DOHH2 (cell line): ENCODE measurements around the gene CBFA2T2.

Experiments used
- H3F3A ChIP-seq: fragments of 200-600 bp; sonication (generic), shearing (Covaris generic); 2 replicates; pipeline ENCODE4 v1.6.0; 2016; ENCODE audit warnings: antibody characterized with exemption, mild to moderate bottlenecking; ENCODE audit not compliant: control insufficient read depth, insufficient read depth
- H3K27ac ChIP-seq: fragments of 200-600 bp; sonication (generic); 2 replicates; pipeline ENCODE4 v1.5.1; 2014; ENCODE audit warnings: low read depth, mild to moderate bottlenecking, low read length, moderate library complexity
- H3K27me3 ChIP-seq: fragments of 200-600 bp; sonication (generic); 2 replicates; pipeline ENCODE4 v1.6.1; 2014; ENCODE audit warnings: mild to moderate bottlenecking, low read length, mixed read lengths; ENCODE audit not compliant: control insufficient read depth
- H3K36me3 ChIP-seq: fragments of 200-600 bp; sonication (generic); 2 replicates; pipeline ENCODE4 v1.6.1; 2014; ENCODE audit warnings: mild to moderate bottlenecking, low read length, moderate library complexity, mixed read lengths; ENCODE audit not compliant: control insufficient read depth
- H3K4me1 ChIP-seq: fragments of 200-600 bp; sonication (generic); 2 replicates; pipeline ENCODE4 v1.6.1; 2014; ENCODE audit warnings: mild to moderate bottlenecking, low read length, mixed read lengths; ENCODE audit not compliant: control insufficient read depth
- H3K4me2 ChIP-seq: fragments of 200-600 bp; sonication (generic); 2 replicates; pipeline ENCODE4 v1.6.0; 2014; ENCODE audit warnings: mild to moderate bottlenecking, low read length, moderate library complexity
- H3K4me3 ChIP-seq: fragments of 200-600 bp; sonication (generic); 2 replicates; pipeline ENCODE4 v1.5.1; 2014; ENCODE audit warnings: mild to moderate bottlenecking, low read length, mixed read lengths
- H3K79me2 ChIP-seq: fragments of 200-600 bp; sonication (generic); 2 replicates; pipeline ENCODE4 v1.6.1; 2014; ENCODE audit warnings: mild to moderate bottlenecking, low read length, mixed read lengths; ENCODE audit not compliant: control insufficient read depth
- H3K9me2 ChIP-seq: fragments of 200-600 bp; sonication (generic); replicated peaks from 2 replicates; pipeline ENCODE4 v1.6.1; 2014; ENCODE audit warnings: mild to moderate bottlenecking, low read length, mixed read lengths; ENCODE audit not compliant: control insufficient read depth
- H3K9me3 ChIP-seq: fragments of 200-600 bp; sonication (generic); 2 replicates; pipeline ENCODE4 v1.6.1; 2014; ENCODE audit warnings: antibody characterized with exemption, low read length, mixed read lengths; ENCODE audit not compliant: control insufficient read depth, insufficient read depth
- H4K20me1 ChIP-seq: fragments of 200-600 bp; sonication (generic); 2 replicates; pipeline ENCODE4 v1.6.0; 2014; ENCODE audit warnings: low read depth, mild to moderate bottlenecking, antibody characterized with exemption, low read length, moderate library complexity; ENCODE audit not compliant: control insufficient read depth, insufficient read depth
- EZH2phosphoT487 ChIP-seq: fragments of 200-600 bp; sonication (generic); IDR thresholded peaks from 2 replicates; pipeline ENCODE4 v1.6.1; 2017; ENCODE audit warnings: borderline replicate concordance, mild to moderate bottlenecking, antibody characterized with exemption, low read length, moderate library complexity, mixed read lengths
- TF ChIP-seq, protein P1 (sequence below): fragments of 200-600 bp; sonication (generic); IDR thresholded peaks from one replicate; pipeline ENCODE4 v1.5.1; 2014; ENCODE audit warnings: antibody characterized with exemption, mild to moderate bottlenecking, low read depth, low read length; ENCODE audit not compliant: poor library complexity, severe bottlenecking

The CBFA2T2 gene

DNA sequence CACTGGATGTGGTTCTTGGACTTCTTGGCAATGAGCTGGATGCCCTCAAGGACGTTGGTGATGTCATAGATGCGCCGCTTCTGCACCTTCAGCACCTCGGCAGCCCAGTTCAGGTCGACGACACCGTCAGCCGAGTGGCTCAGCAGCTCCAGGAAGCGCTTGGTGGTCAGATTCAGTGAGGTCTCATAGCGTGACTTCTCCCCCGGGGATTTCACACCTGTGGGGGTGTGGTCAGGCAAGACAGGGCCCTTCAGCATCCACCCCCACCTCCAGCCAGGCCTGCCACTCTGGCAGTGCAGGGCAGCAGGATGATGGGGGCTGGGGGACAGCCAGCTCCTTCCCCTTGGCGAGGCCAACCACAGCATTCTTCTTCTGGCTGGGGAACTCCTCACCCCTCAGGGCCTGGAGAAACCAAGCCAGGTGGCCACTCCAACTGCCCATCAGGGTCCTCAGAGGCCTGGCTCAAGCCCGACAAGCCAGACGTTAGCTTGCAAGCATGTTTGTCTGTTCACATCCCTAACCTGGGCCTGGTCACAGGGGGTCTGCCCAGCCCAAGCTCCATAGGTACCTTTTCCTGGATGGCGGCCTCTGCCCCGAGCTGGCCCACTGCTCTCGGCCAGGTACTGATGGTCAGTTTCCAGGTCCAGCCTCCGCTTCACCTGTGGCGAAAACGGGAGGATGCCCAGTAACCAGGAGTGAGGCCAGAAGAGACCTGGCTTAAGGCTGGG, 190.0 kb downstream of the CBFA2T2 start:
- peaks cover 61% of the 10 kb centered on the region for H3K79me2 ChIP-seq
- no peaks in the 10 kb centered on the region for H3K27me3 ChIP-seq
- no peak for TF ChIP-seq EZH2phosphoT487
- TF ChIP-seq, protein P1, sequence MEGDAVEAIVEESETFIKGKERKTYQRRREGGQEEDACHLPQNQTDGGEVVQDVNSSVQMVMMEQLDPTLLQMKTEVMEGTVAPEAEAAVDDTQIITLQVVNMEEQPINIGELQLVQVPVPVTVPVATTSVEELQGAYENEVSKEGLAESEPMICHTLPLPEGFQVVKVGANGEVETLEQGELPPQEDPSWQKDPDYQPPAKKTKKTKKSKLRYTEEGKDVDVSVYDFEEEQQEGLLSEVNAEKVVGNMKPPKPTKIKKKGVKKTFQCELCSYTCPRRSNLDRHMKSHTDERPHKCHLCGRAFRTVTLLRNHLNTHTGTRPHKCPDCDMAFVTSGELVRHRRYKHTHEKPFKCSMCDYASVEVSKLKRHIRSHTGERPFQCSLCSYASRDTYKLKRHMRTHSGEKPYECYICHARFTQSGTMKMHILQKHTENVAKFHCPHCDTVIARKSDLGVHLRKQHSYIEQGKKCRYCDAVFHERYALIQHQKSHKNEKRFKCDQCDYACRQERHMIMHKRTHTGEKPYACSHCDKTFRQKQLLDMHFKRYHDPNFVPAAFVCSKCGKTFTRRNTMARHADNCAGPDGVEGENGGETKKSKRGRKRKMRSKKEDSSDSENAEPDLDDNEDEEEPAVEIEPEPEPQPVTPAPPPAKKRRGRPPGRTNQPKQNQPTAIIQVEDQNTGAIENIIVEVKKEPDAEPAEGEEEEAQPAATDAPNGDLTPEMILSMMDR, result no peak
- peaks cover 76% of the 10 kb centered on the region for H3K4me1 ChIP-seq
- H3K4me3 ChIP-seq, result peak overlapping the region; percentile 21
- H3K9me3 ChIP-seq, result no peaks in the 10 kb centered on the region
- peaks cover 37% of the 10 kb centered on the region for H3F3A ChIP-seq
- H4K20me1 ChIP-seq, result peaks cover 31% of the 10 kb centered on the region
- peak overlapping the region; percentile 65 for H3K4me2 ChIP-seq
- peaks cover 94% of the 10 kb centered on the region for H3K36me3 ChIP-seq
- peak overlapping the region; percentile 70 for H3K27ac ChIP-seq
- H3K9me2 ChIP-seq, result no peaks in the 10 kb centered on the region

DNA sequence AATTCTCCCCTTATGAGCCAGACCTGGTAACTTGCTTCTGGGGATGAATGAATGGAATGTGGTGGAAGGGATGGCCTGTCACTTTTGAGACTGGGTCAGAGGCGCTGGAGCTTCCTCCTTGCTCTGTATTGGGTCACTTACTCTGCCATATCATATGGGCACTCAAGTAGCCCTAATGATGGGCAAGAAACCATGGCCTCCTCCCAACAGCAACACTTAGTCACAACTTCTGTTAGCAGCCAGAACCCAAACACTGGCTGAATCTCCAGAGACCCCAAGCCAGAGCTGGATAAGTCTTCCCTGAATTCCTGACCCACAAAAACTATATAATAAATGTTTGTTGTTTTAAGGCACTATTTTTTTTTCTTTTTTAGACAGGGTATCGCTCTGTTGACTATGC, 190.8 kb downstream of the CBFA2T2 start:
- Histone ChIP-seq H3K9me3 (no peaks in the 10 kb centered on the region), H3K27me3 (no peaks in the 10 kb centered on the region), H4K20me1 (peaks cover 30% of the 10 kb centered on the region), H3K4me2 (peak overlapping the region; percentile 65), H3K79me2 (peaks cover 69% of the 10 kb centered on the region), H3K4me3 (peak overlapping the region; percentile 21), H3K9me2 (no peaks in the 10 kb centered on the region), H3K27ac (peak overlapping the region; percentile 70), H3F3A (peaks cover 33% of the 10 kb centered on the region), H3K4me1 (peaks cover 72% of the 10 kb centered on the region), H3K36me3 (peaks cover 95% of the 10 kb centered on the region)
- TF ChIP-seq, protein P1, result no peak
- no peak for TF ChIP-seq EZH2phosphoT487

DNA sequence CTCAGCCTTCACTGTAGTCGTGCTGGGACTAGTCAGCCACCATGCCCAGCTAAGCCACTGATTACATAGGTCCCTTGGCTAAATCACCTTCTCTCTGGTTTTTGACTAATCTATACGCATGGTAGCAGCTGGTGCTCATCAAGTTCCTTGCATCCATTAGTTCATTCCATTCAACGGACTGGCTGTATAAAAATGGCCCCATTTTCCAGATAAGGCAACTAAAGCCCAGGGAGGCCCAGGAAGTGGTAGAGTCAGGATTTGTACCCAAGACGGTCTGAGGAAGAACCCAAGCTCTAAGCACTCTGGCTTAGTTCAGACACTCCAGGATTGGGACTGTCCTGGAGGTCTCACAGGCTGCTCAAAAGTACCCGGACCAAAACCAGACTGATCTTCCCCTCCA, 191.4 kb downstream of the CBFA2T2 start:
- Histone ChIP-seq H3K79me2 (peaks cover 70% of the 10 kb centered on the region), H3K27me3 (no peaks in the 10 kb centered on the region), H3K4me3 (peak overlapping the region; percentile 2; the same call in 1 of the 2 replicates), H3K9me3 (no peaks in the 10 kb centered on the region), H4K20me1 (peaks cover 30% of the 10 kb centered on the region), H3K4me1 (peaks cover 66% of the 10 kb centered on the region), H3F3A (peaks cover 27% of the 10 kb centered on the region), H3K27ac (peak overlapping the region; percentile 70), H3K36me3 (peaks cover 89% of the 10 kb centered on the region), H3K4me2 (peak overlapping the region; percentile 65), H3K9me2 (no peaks in the 10 kb centered on the region)
- TF ChIP-seq EZH2phosphoT487, result no peak
- TF ChIP-seq, protein P1, result no peak
